HCT116 (cell line): ENCODE data around the gene LAMP1. TPM values are rescaled to one million over a fixed set of nuclear protein-coding genes. Genes with fewer than 3 reads are reported as not detected.

Source experiments
- ATAC-seq: fragments of 200-7000 bp; cut with Tn5 transposase; 2 replicates; pipeline ENCODE4 v1.9.1; 2020; ENCODE audit warnings: mild to moderate bottlenecking, moderate library complexity
- Bru-seq: library from RNA; stranded (reverse); fragments of 400-500 nt; gene quantifications from one replicate; lab custom pipeline; 2021; lab: Mats Ljungman, UMichigan
- BruChase-seq, 2 experiments: library from RNA; stranded (reverse); fragments of 400-500 nt; gene quantifications; one replicate each; lab custom pipeline; 2021; lab: Mats Ljungman, UMichigan
- BruUV-seq: library from RNA; stranded (reverse); fragments of 400-500 nt; replicated peaks from 2 replicates; lab custom pipeline; 2021; lab: Mats Ljungman, UMichigan
- CTCF ChIA-PET: fragments of 300-600 bp; sonication (Branson Sonifier 250); formaldehyde crosslinking; loops from one replicate; lab custom pipeline; 2021; ENCODE audit warnings: antibody characterized with exemption; lab: Charles Lee
- POLR2A ChIA-PET: fragments of 300-600, 350-600 bp; sonication (Branson Sonifier 250); formaldehyde crosslinking; loops from one replicate; lab custom pipeline; 2021; ENCODE audit warnings: antibody characterized with exemption; lab: Charles Lee
- RAD21 ChIA-PET, 2 experiments: fragments of 300-600 bp; sonication (Branson Sonifier 250); formaldehyde crosslinking; loops; one replicate each; lab custom pipeline; 2023; ENCODE audit warnings: low total read pairs in 2 of 2; ENCODE audit not compliant: uncharacterized antibody in 2 of 2, unreplicated experiment in 2 of 2, low non-redundant PET in 1 of 2; lab: Charles Lee
- DNase-seq: peaks from one replicate; pipeline ENCODE4 v3.0.0-alpha.2; 2010; ENCODE audit warnings: low read depth, low spot score
- H2AFZ ChIP-seq: fragments of 200-600 bp; shearing (Covaris generic), sonication (generic); 2 replicates; pipeline ENCODE4 v1.6.1; 2017; ENCODE audit warnings: low read depth, mixed run types, mixed read lengths, antibody characterized with exemption, low read length; ENCODE audit not compliant: poor library complexity, severe bottlenecking
- H3K27ac ChIP-seq: 2 replicates; pipeline ENCODE4 v1.5.1; 2012; ENCODE audit warnings: low read depth, low read length
- H3K27me3 ChIP-seq: fragments of 200-600 bp; sonication (generic); 2 replicates; pipeline ENCODE4 v1.6.1; 2016; ENCODE audit warnings: mixed run types, low read length, mixed read lengths; ENCODE audit not compliant: insufficient read depth
- H3K36me3 ChIP-seq, 2 experiments: fragments of 200-500 bp in 1 of 2; fragments of 200-600 bp in 1 of 2; sonication (Bioruptor generic) in 1 of 2; sonication (generic) in 1 of 2; 2 replicates each; pipeline versions ENCODE4 v1.5.1 to v1.6.1; 2014 to 2016; ENCODE audit warnings: low read length in 2 of 2, inconsistent platforms in 1 of 2, mixed read lengths in 1 of 2, mixed run types in 1 of 2; ENCODE audit not compliant: insufficient read depth in 2 of 2, control insufficient read depth in 1 of 2
- H3K4me1 ChIP-seq, 2 experiments: fragments of 200-600 bp in 1 of 2; sonication (generic) in 1 of 2; 2 replicates each; pipeline versions ENCODE4 v1.5.1 to v1.6.1; 2012 to 2017; ENCODE audit warnings: low read length in 2 of 2, inconsistent platforms in 1 of 2, mild to moderate bottlenecking in 1 of 2, mixed read lengths in 1 of 2, mixed run types in 1 of 2, moderate library complexity in 1 of 2; ENCODE audit not compliant: insufficient read depth in 2 of 2, control insufficient read depth in 1 of 2
- H3K4me2 ChIP-seq: fragments of 200-600 bp; sonication (generic); 2 replicates; pipeline ENCODE4 v1.6.1; 2017; ENCODE audit warnings: mixed run types, low read length, mixed read lengths
- H3K4me3 ChIP-seq, 2 experiments: fragments of 200-600 bp in 1 of 2; sonication (generic) in 1 of 2; replicated peaks in 1 of 2; 2 replicates each; pipeline ENCODE4 v1.5.1; 2011 to 2016; ENCODE audit warnings: low read length in 2 of 2, control low read depth in 1 of 2, low read depth in 1 of 2, mild to moderate bottlenecking in 1 of 2, mixed read lengths in 1 of 2, mixed run types in 1 of 2
- H3K79me2 ChIP-seq: fragments of 200-600 bp; sonication (generic); 2 replicates; pipeline ENCODE4 v1.6.1; 2017; ENCODE audit warnings: mild to moderate bottlenecking, mixed run types, low read length, moderate library complexity, mixed read lengths; ENCODE audit not compliant: insufficient read depth
- H3K9ac ChIP-seq: fragments of 200-600 bp; sonication (generic); 2 replicates; pipeline ENCODE4 v1.6.1; 2016; ENCODE audit warnings: low read length, mixed read lengths
- H3K9me2 ChIP-seq: fragments of 200-600 bp; sonication (generic), shearing (Covaris generic); 2 replicates; pipeline ENCODE4 v1.6.1; 2017; ENCODE audit warnings: mixed run types, mild to moderate bottlenecking, moderate library complexity; ENCODE audit not compliant: insufficient read depth
- H3K9me3 ChIP-seq, 2 experiments: fragments of 200-500 bp in 1 of 2; fragments of 200-600 bp in 1 of 2; sonication (Bioruptor generic) in 1 of 2; sonication (generic) in 1 of 2; 2 replicates each; pipeline ENCODE4 v1.6.1; 2014 to 2017; ENCODE audit warnings: low read length in 2 of 2, mixed read lengths in 2 of 2, inconsistent platforms in 1 of 2, low read depth in 1 of 2, mild to moderate bottlenecking in 1 of 2, mixed run types in 1 of 2, moderate library complexity in 1 of 2; ENCODE audit not compliant: control insufficient read depth in 1 of 2, insufficient read depth in 1 of 2
- H4K20me1 ChIP-seq: fragments of 200-600 bp; sonication (generic), shearing (Covaris generic); 2 replicates; pipeline ENCODE4 v1.6.1; 2017; ENCODE audit warnings: mixed run types, mild to moderate bottlenecking, moderate library complexity; ENCODE audit not compliant: insufficient read depth
- CTCF ChIP-seq, 3 experiments: fragments of 200-600 bp in 1 of 3; sonication (generic) in 1 of 3; IDR thresholded peaks in 2 of 3; conservative IDR thresholded peaks in 1 of 3; 2 replicates each; pipeline ENCODE4 v1.5.1; 2012 to 2017; ENCODE audit warnings: low read depth in 2 of 3, low read length in 2 of 3, antibody characterized with exemption in 1 of 3, borderline replicate concordance in 1 of 3, control low read depth in 1 of 3, mild to moderate bottlenecking in 1 of 3, mixed read lengths in 1 of 3, mixed run types in 1 of 3, moderate library complexity in 1 of 3; ENCODE audit not compliant: insufficient read depth in 1 of 3
- EGR1 ChIP-seq: IDR thresholded peaks from 2 replicates; pipeline ENCODE4 v1.6.1; 2012; ENCODE audit warnings: low read depth
- ELF1 ChIP-seq: IDR thresholded peaks from 2 replicates; pipeline ENCODE4 v1.6.1; 2012; ENCODE audit warnings: low read depth, borderline replicate concordance
- EZH2 ChIP-seq: fragments of 200-600 bp; sonication (generic); IDR thresholded peaks from 2 replicates; pipeline ENCODE4 v1.6.1; 2017; ENCODE audit warnings: antibody characterized with exemption, mixed run types
- EZH2phosphoT487 ChIP-seq: fragments of 200-600 bp; IDR thresholded peaks from 2 replicates; pipeline ENCODE4 v1.6.1; 2018; ENCODE audit warnings: antibody characterized with exemption, borderline replicate concordance
- FOSL1 ChIP-seq: IDR thresholded peaks from 2 replicates; pipeline ENCODE4 v1.6.1; 2012; ENCODE audit warnings: low read depth
- MAX ChIP-seq: IDR thresholded peaks from 2 replicates; pipeline ENCODE4 v1.6.1; 2012
- POLR2AphosphoS5 ChIP-seq: IDR thresholded peaks from 2 replicates; pipeline ENCODE4 v1.6.1; 2011; ENCODE audit warnings: mild to moderate bottlenecking, low read depth, low read length, moderate library complexity
- RAD21 ChIP-seq: IDR thresholded peaks from 2 replicates; pipeline ENCODE4 v1.6.1; 2012; ENCODE audit warnings: low read depth, mild to moderate bottlenecking
- REST ChIP-seq: IDR thresholded peaks from 2 replicates; pipeline ENCODE4 v1.6.1; 2012; ENCODE audit warnings: low read depth
- SIN3A ChIP-seq: IDR thresholded peaks from 2 replicates; pipeline ENCODE4 v1.6.1; 2012; ENCODE audit warnings: low read depth
- TCF7L2 ChIP-seq: IDR thresholded peaks from 2 replicates; pipeline ENCODE4 v1.7.0; 2011; ENCODE audit warnings: borderline replicate concordance, inconsistent platforms; ENCODE audit not compliant: insufficient read depth, insufficient read length; ENCODE audit errors: extremely low read depth
- YY1 ChIP-seq: IDR thresholded peaks from 2 replicates; pipeline ENCODE4 v1.6.1; 2011; ENCODE audit warnings: low read length, low read depth, moderate library complexity, mild to moderate bottlenecking; ENCODE audit not compliant: insufficient replicate concordance; ENCODE audit errors: extremely low read depth
- ZBTB33 ChIP-seq: IDR thresholded peaks from 2 replicates; pipeline ENCODE4 v1.6.1; 2011; ENCODE audit warnings: mild to moderate bottlenecking, low read length, moderate library complexity; ENCODE audit not compliant: insufficient replicate concordance; ENCODE audit errors: extremely low read depth
- ZFX ChIP-seq: fragments of 450-650 bp; IDR thresholded peaks from 2 replicates; pipeline ENCODE4 v1.6.1; 2017
- ZNF274 ChIP-seq: fragments of 200-500 bp; sonication (Bioruptor generic); IDR thresholded peaks from 2 replicates; pipeline ENCODE4 v1.6.1; 2014; ENCODE audit warnings: mild to moderate bottlenecking, low read depth, low read length, inconsistent platforms
- intact Hi-C: fragments of 100-400 bp; cut with micrococcal nuclease; formaldehyde crosslinking; loops from 2 replicates; pipeline ENCODE4 v1.10.0; 2022
- long read RNA-seq: library from polyadenylated mRNA; unstranded; transcript quantifications from one replicate; pipeline ENCODE4 v2.0.0, GENCODE V29; 2021; ENCODE audit not compliant: unreplicated experiment
- polyA plus RNA-seq: library from polyadenylated mRNA; unstranded; fragments of >200 nt; gene quantifications from 2 replicates; pipeline ENCODE4 v1.2.1, GENCODE V29; 2012; ENCODE audit warnings: missing spikeins
- total RNA-seq: library from RNA; stranded (reverse); gene quantifications from one replicate; pipeline ENCODE4 v1.2.1, GENCODE V29; 2021; ENCODE audit not compliant: unreplicated experiment

Gene LAMP1
- total RNA-seq (158 TPM), Bru-seq, nascent RNA (percentile 69 among the genes with signal in this experiment), BruChase-seq, experiment 1, labeled RNA remaining after a 6-hour chase (percentile 88 among the genes with signal in this experiment), BruChase-seq, experiment 2, labeled RNA remaining after a 2-hour chase (percentile 78 among the genes with signal in this experiment)
- polyA plus RNA-seq, result 131 and 133 TPM in 2 replicates
- long read RNA-seq, transcript LAMP1-201 (9 exons, 2,699 nt), result major isoform, 244 of 341 reads
- long read RNA-seq, partial matches to known transcripts, result 15 of 341 reads
- long read RNA-seq, other reads (novel, unspliced or antisense), result 82 of 341 reads

- Histone ChIP-seq H3K4me3 (peak within 1 kb of the TSS; percentile 92 to 98), H3K27me3 (peaks cover 8% of the 10 kb centered on the region; the same call in 1 of the 2 replicates), H3K9ac (peak within 1 kb of the TSS; percentile 92), H3K79me2 (peaks cover 44% of the 10 kb centered on the region), H4K20me1 (peaks cover 3% of the 10 kb centered on the region; the same call in 1 of the 2 replicates), H3K4me2 (peak within 1 kb of the TSS; percentile 97), H3K36me3 (no peaks in the 10 kb centered on the region), H2AFZ (peak within 1 kb of the TSS; percentile 85), H3K9me3 (no peaks in the 10 kb centered on the region), H3K4me1 (peaks cover 8 to 27% of the 10 kb centered on the region in 2 experiments; a peak in 3 of 4 replicates), H3K9me2 (no peaks in the 10 kb centered on the region), H3K27ac (peak within 1 kb of the TSS; percentile 74)
- BruUV-seq, result no TSS peak
- DNase-seq, result peak; percentile 91
- ChIA-PET RAD21 (no interaction called here), POLR2A (no interaction called here), CTCF (no interaction called here)
- intact Hi-C loops, result loop anchor here (2.0 to 5.0 kb wide), 2 partner anchors 65 to 152 kb away; partner anchors contain the start of gene GRTP1
- TF ChIP-seq EZH2, result no peak
- no peak for TF ChIP-seq EZH2phosphoT487
- TF ChIP-seq ELF1, result no peak
- TF ChIP-seq ZBTB33, result peak; percentile 98
- peak; percentile 70 for TF ChIP-seq TCF7L2
- no peak for TF ChIP-seq SIN3A
- no peak for TF ChIP-seq CTCF (IDR thresholded peaks at IDR 0.05 in 2 of 3, conservative IDR thresholded peaks at IDR 0.05 in 1 of 3; ENCODE audit: borderline replicate concordance in 1 of 3, insufficient read depth in 1 of 3, low read depth in 2 of 3, low read length in 2 of 3)
- TF ChIP-seq ZNF274, result no peak
- TF ChIP-seq MAX, result no peak
- TF ChIP-seq FOSL1, result no peak
- peak; percentile 29; the same call in 1 of the 2 replicates for TF ChIP-seq POLR2AphosphoS5
- TF ChIP-seq EGR1, result no peak
- peak; percentile 91 for TF ChIP-seq ZFX
- no peak for TF ChIP-seq REST
- TF ChIP-seq YY1, result peak; percentile 49
- no peak for TF ChIP-seq RAD21
- ATAC-seq, result peak; percentile 90
Measured at GRCh38 chr13:113296823-113297369, at the start of gene LAMP1. TSS of gene LAMP1 (plus strand) at chr13:113297239. CDS start at chr13:113297435, 196 bp downstream.
